ENCODE data around the gene SCAI. TPM values are rescaled to one million over a fixed set of nuclear protein-coding genes. Genes with fewer than 3 reads are reported as not detected.

SCAI gene
- total and polyA plus RNA-seq, 12 donors, result 0.51 to 4.4 (median 3.5) TPM

DNA sequence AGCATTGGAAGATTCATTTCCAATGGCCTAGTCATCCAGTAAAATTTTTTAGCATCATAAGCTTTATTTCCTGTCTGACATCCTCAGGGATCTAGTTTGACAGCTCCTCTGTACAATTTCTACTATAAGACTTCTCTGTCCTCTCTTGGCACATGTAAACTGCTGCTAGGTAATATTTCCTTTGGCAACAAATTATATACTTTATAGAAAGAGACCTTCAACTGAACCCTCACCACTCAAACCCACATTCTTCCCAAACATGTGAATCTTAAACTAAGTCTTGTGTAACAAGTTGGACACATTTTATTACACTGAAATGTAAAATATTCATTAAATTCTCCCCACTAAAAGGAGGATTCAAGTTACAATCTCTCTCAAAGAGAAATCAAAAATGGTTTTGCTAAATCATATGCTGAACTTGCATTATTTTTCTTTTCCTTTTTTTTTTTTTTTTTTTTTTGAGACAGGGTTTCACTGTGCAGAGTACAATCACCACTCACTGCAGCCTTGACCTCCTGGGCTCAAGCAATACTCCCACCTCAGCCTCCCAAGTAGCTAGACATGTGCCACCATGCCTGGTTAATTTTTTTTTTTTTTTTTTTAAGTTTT is 36.9 kb downstream of the SCAI start:
- Histone ChIP-seq H3K4me1 (peaks cover 0 to 12% (median 8%) of the 10 kb centered on the region in 9 donors), H3K9me3 (peaks cover 0 to 2% (median 0%) of the 10 kb centered on the region in 11 donors), H3K27ac (no peak overlapping the region), H3K4me3 (no peak overlapping the region), H3K27me3 (no peaks in the 10 kb centered on the region), H3K36me3 (no peaks in the 10 kb centered on the region)
- no peak for DNase-seq
- no peak for ATAC-seq
- intact Hi-C loops (cut with DNase I), result no loop called here
- TF ChIP-seq CTCF (IDR thresholded peaks at IDR 0.05), result no peak

- no peak overlapping the region for H3K27ac ChIP-seq
- TF ChIP-seq CTCF (IDR thresholded peaks at IDR 0.05), result no peak
These were observed 39.4 kb downstream of the SCAI start for GRCh38 chr9:125103770-125104460.

GRCh38 chr9:125103021-125103420 is 40.3 kb downstream of the SCAI start:
- Histone ChIP-seq H3K27ac (no peak overlapping the region), H3K36me3 (no peaks in the 10 kb centered on the region), H3K4me3 (no peak overlapping the region), H3K4me1 (peaks cover 0 to 15% (median 9%) of the 10 kb centered on the region in 9 donors), H3K27me3 (no peaks in the 10 kb centered on the region), H3K9me3 (no peaks in the 10 kb centered on the region)
- intact Hi-C loops (cut with DNase I), result no loop called here
- no peak for DNase-seq
- WGBS, 2 donors, result 93 to 100% methylated on average over 1 of the region's 1 CpG
- TF ChIP-seq CTCF (IDR thresholded peaks at IDR 0.05), result no peak
- no peak for ATAC-seq

More at GRCh38 chr9:125103770-125104460, 39.4 kb downstream of the SCAI start:
- Histone ChIP-seq H3K36me3 (no peaks in the 10 kb centered on the region), H3K9me3 (no peaks in the 10 kb centered on the region), H3K27me3 (no peaks in the 10 kb centered on the region), H3K4me1 (peaks cover 0 to 15% (median 9%) of the 10 kb centered on the region in 9 donors), H3K4me3 (no peak overlapping the region)
- ATAC-seq, result no peak
- intact Hi-C loops (cut with DNase I), result no loop called here
- WGBS, 2 donors, result 57 to 65% methylated on average over 3 of the region's 3 CpGs
- no peak for DNase-seq

GRCh38 chr9:125100822-125101221 is 42.5 kb downstream of the SCAI start:
- DNase-seq, result no peak
- WGBS, 2 donors, result 83 to 89% methylated on average over 4 of the region's 4 CpGs
- H3K4me1 ChIP-seq, result peaks cover 0 to 15% (median 9%) of the 10 kb centered on the region in 9 donors

More at GRCh38 chr9:125100822-125101221, 42.5 kb downstream of the SCAI start:
- intact Hi-C loops (cut with DNase I), result no loop called here
- no peak for TF ChIP-seq CTCF (IDR thresholded peaks at IDR 0.05)
- no peak for ATAC-seq
- no peak overlapping the region for H3K27ac ChIP-seq
- H3K4me3 ChIP-seq, result no peak overlapping the region
- no peaks in the 10 kb centered on the region for H3K9me3 ChIP-seq
- H3K36me3 ChIP-seq, result no peaks in the 10 kb centered on the region
- no peaks in the 10 kb centered on the region for H3K27me3 ChIP-seq
